Fibroblast of gingiva (primary cell): ENCODE measurements around the gene CALML3.

ENCODE experiments used
- DNase-seq: peaks from one replicate; pipeline ENCODE4 v3.0.0-alpha.2; 2011; ENCODE audit warnings: low read depth

CALML3 gene

GRCh38 chr10:5525561-5526341, 990 bp downstream of the CALML3 start:
- no peak for DNase-seq

- no peak for DNase-seq
Measured at GRCh38 chr10:5526691-5527331, 2.0 kb downstream of the CALML3 start.

GRCh38 chr10:5527332-5528200, 2.8 kb downstream of the CALML3 start:
- no peak for DNase-seq

GRCh38 chr10:5528989-5529701, 4.4 kb downstream of the CALML3 start:
- DNase-seq, result no peak

- DNase-seq, result no peak
Measured at GRCh38 chr10:5529702-5530411, 5.1 kb downstream of the CALML3 start.

- no peak for DNase-seq
Measured at GRCh38 chr10:5530412-5530806, 5.6 kb downstream of the CALML3 start.

- DNase-seq, result no peak
Measured at GRCh38 chr10:5530846-5531557, 6.2 kb downstream of the CALML3 start.

GRCh38 chr10:5531558-5532306, 7.0 kb downstream of the CALML3 start:
- no peak for DNase-seq

GRCh38 chr10:5532307-5532605, 7.5 kb downstream of the CALML3 start:
- DNase-seq, result no peak

GRCh38 chr10:5532618-5533097, 7.9 kb downstream of the CALML3 start:
- no peak for DNase-seq

- no peak for DNase-seq
Measured at GRCh38 chr10:5533098-5533731, 8.5 kb downstream of the CALML3 start.

- DNase-seq, result no peak
Measured at GRCh38 chr10:5534051-5534821, 9.5 kb downstream of the CALML3 start.

GRCh38 chr10:5534880-5535856, 10.4 kb downstream of the CALML3 start:
- DNase-seq, result peak; percentile 98

GRCh38 chr10:5536486-5537081, 11.8 kb downstream of the CALML3 start:
- DNase-seq, result no peak

- DNase-seq, result no peak
Measured at GRCh38 chr10:5537684-5538083, 12.9 kb downstream of the CALML3 start.

GRCh38 chr10:5538446-5538845, 13.7 kb downstream of the CALML3 start:
- peak; percentile 45 for DNase-seq
